GM21576 (cell line): ENCODE data around the gene PTCRA.
"Not testable (repeated sequence)": the region's sequence is repeated elsewhere in the genome, so short reads cannot be mapped to it uniquely, and the experiment has no call there.

ENCODE experiments used
- ATAC-seq: cut with Tn5 transposase; IDR thresholded peaks from one replicate; pipeline ENCODE4 v1.9.1; 2021; ENCODE audit warnings: mild to moderate bottlenecking, moderate library complexity; ENCODE audit not compliant: unreplicated experiment

The PTCRA gene

DNA sequence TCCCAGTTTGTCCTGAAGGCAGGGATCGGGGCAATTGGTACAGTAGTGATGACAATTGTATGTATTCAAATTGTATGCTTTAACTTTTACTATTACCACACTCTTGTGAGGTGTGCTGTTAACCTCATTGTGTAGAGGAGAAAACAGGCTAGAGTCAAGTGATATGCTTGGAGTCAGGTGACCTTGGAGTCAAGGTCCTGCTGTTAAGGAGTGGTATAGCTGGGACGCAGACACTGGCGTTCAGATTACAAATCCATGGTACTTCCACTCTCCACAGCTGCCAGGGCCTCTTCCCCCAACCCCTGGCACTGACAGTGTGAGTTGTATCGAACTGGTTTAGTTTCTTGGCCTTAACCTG, 23.9 kb downstream of the PTCRA start:
- no peak for ATAC-seq

DNA sequence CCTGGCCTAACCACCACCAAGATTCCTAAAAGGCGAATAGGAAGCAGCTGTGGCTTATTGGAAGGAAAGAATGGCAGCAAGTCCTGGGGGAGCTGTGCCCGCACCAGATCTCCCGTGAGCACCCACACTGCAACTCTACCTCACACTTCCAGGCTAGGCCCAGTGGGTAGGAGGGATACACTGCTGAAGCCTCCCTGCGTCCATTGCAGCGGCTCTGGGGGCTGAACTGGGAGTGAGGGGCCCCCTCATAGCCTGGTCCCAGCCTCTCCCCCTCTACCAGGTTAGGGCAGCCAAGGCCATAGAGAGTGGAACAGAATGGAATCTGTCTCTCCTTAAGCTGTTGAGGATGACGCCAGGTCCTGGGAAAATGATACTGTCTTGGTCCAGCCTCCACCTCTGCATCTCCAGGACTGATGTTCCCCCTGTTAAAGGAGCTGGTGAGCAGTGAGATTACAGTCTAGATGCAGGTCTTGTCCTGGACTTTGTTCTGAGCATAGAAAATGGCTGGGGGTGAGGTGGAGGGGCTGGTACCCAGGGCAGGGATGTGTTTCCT, 24.7 kb downstream of the PTCRA start:
- no peak for ATAC-seq

DNA sequence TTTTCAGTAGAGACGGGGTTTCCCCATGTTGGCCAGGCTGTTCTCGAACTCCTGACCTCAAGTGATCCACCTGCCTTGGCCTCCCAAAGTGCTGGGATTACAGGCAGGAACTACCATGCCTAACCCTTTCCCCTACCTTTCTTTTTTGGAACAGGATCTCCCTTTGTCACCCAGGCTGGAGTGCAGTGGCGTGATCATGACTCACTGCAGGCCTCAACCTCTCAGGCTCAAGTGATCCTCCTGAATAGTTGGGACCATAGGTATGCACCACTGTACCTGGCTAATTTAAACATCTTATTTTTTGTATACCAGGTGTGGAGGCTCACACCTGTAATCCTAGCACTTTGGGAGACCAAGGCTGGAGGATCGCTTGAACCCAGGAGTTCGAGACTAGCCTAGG, 25.5 kb downstream of the PTCRA start:
- ATAC-seq, result not testable (repeated sequence)

DNA sequence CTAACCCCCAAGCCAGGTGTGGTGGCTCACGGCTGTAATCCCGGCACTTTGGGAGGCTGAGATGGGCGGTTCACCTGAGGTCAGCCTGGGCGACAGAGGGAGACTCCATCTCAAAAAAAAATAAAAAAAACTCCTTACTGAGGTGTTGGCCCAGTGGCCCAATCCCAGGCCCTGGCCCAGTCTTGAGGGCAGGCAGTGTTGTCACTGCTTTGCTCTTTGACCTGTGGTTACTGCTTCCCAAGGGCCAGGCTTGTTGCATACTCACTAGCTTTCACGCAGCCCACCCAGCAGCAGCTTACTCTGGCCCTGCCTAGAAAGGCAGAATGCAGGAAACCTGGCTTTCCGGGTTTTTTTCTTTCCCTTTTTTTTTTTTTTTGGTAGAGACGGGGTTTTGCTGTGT, 26.6 kb downstream of the PTCRA start:
- ATAC-seq, result no peak

DNA sequence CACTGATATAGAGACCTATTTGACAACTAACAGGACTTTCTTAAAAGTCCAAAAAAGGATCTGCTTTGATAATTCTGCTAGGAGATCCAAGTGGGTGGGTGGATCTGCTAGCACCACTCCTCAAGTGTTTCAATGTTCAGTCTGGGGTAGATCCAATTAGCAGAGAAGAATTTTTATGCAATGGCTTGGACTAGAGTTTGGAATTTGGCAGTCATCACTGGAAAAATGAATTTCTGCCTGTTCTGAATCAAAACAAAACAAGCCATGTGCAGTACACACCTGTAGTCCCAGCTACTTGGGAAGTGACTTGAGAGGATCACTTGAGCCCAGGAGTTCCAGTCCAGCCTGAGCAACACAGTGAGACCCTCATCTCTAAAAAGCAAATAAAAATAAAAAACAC, 32.1 kb downstream of the PTCRA start:
- no peak for ATAC-seq

DNA sequence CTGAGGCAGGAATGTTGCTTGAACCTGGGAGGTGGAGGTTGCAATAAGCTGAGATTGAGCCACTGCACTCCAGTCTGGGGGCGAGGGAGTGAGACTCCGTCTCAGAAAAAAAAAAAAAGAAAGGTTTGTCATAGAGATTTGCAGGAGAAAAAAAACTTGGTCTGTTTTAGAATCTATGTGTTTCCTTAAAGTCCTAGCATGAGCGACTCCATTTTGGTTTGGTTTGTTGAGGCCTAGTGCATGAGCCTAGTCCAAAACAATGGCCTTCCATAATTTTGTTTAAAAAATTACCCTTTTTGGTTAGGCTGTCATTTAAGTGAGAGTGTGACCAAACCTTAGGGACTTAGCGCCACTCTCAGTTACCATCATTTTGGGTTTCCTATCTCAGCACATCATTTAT, 36.5 kb downstream of the PTCRA start:
- ATAC-seq, result no peak

DNA sequence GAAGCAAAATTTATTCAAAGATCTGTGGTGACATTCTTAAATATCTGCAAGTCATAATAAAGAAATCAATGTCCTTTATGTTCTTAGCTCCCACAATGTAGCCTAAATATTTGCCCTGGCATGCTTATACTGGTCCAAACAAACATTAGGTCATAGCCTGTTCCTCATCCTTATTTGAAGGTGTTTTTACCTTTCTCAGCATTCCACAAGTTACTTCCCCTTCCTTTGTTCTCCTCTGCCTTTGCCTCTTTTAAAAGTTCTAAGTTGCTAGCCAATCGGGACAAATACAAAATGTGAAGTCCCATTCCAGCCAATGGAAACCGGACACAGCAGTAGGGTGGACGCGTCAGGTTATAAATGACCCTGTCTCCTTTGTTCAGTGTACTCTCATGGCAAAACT, 38.6 kb downstream of the PTCRA start:
- ATAC-seq, result not testable (repeated sequence)

DNA sequence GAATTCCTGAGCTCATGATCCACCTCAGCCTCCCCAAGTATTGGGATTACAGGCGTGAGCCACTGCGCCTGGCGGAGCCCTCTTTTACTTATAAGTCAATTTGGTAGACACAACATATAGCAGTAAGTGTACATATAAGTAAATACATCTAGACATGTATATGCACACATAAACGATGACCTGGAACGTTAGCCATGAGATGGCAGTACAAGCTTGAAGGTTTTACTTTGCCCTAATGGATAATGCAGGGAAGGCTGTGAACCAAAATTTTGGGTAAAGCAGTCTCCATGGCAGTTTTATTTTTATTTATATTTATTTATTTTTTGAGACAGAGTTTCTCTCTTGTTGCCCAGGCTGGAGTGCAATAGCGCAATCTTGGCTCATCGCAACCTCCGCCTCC, 42.3 kb downstream of the PTCRA start:
- no peak for ATAC-seq

DNA sequence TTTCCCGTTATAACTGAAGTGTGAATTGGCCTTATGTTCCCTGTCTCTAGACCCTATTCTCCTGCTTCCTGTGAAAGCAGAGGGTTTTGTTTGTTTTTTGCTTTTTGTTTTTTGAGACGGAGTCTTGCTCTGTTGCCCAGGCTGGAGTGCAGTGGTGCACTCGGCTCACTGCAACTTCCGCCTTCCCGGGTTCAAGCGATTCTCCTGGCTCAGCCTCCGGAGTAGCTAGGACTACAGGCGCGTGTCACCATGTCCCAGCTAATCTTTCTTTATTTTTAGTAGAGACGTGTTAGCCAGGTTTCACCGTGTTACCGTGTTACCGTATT, 44.0 kb downstream of the PTCRA start:
- ATAC-seq, result no peak

DNA sequence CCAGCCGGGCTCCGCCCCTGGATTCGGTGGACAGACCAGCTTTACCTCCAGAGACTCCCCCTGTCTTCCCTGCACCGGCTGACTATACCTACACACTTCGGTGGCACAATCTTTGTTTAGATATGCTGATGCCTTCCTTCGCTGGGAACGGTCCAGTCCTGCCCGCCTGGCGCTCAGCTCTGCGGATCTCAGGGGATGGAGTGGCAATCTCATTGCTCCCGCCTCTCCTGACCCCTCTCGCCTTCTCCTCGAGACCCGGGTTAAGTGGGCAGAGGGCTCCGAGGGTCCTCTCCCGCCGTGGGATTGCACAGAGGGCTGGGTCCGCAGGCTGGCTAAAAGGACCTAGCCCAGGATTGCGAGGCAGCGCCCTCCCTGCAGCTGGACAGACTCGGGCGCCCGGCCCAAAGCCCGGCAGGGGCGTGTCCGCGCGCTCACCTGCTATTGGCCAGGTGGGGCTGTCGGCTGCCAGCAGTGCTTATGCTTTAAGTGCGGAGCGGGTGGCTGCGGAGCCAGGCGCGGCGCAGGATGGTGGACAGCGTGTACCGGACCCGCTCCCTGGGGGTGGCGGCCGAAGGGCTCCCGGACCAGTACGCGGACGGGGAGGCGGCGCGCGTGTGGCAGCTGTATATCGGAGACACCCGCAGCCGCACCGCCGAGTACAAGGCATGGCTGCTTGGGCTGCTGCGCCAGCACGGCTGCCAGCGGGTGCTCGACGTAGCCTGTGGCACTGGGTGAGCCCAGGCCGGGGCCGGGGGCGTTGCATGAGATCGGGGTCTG, 44.6 kb downstream of the PTCRA start, which contains the start of gene GNMT:
GNMT (plus strand) TSS at position 512 of the 777 bp plus-strand sequence; CDS start at position 526, 14 bp downstream.
- ATAC-seq, result no peak

DNA sequence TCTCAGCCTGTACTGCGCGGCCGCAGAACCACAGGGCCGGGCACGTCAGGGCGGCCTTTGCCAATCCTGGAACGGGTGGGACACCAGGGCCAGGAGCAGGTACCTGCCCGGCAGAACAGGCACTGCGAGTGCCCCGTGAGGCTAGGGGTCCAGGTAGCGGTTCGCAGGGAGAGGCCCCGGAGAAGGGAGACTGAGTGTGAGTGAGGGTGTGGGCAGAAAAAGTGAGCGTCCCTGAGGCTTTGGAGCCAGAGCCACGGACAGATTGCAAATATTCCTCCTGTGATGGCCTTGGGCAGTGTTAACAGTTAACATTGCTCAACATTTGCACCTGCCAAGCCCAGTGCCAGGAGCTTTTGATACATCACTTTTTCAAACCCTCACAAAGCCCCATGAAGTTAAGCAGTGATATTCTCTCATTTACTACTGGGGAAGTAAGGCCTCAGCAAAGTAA, 45.2 kb downstream of the PTCRA start:
- ATAC-seq, result no peak

DNA sequence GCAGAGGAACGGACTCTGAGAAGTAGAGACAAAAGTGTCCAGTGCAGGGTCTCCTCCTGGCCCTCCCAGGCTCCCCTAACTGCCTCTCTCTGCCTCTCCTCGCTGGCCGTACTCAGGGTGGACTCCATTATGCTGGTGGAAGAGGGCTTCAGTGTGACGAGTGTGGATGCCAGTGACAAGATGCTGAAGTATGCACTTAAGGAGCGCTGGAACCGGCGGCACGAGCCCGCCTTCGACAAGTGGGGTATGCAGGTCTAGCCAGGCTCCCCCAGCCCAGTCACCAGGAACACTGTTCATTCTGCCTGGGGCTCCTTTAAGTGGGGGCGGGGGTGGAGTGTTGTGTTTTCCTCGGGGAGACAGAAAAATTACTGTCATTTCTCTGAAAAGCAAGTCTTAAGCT, 46.2 kb downstream of the PTCRA start:
- ATAC-seq, result no peak

DNA sequence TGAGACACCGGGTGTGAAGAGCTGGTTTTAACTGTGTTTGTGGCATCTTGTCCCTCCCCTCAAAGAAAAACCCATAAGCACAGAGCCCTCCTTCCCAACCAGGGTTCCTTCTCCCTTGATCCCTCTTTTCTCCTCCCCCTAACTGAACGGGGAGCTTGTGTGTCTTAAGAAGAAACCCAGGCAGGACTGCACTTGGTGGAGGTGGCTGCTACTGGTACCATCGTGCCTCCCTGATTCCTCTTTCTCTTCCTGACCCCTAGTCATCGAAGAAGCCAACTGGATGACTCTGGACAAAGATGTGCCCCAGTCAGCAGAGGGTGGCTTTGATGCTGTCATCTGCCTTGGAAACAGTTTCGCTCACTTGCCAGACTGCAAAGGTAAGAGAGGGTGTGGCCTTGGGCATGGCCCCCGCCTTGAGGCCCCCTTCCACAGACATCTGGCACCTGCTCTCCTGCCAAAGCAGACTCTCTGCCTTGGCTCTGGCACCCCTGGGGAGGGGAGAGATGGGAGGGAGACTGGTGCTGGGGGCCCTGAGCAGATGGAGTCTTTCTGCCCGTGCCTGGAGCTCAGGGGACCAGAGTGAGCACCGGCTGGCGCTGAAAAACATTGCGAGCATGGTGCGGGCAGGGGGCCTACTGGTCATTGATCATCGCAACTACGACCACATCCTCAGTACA, 46.8 kb downstream of the PTCRA start:
- ATAC-seq, result no peak

DNA sequence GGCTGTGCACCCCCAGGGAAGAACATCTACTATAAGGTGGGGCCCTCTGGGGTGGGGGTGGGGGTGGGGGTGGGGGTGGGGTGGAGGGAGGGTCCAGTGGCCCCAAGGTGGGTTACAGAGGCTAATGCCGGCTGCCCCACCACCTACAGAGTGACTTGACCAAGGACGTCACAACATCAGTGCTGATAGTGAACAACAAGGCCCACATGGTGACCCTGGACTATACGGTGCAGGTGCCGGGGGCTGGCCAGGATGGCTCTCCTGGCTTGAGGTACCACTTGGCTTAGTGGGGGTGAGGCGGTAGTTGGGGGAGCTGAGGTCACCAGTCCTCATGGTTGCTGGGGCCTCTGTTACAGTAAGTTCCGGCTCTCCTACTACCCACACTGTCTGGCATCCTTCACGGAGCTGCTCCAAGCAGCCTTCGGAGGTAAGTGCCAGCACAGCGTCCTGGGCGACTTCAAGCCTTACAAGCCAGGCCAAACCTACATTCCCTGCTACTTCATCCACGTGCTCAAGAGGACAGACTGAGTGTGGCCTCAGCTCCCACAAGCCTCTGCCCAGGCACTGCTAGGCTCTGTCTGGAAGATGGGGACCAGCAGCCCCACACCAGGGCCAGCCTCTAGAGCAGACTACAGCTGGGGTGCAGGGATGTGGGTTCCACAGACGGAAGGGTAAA, 47.5 kb downstream of the PTCRA start:
- ATAC-seq, result no peak

DNA sequence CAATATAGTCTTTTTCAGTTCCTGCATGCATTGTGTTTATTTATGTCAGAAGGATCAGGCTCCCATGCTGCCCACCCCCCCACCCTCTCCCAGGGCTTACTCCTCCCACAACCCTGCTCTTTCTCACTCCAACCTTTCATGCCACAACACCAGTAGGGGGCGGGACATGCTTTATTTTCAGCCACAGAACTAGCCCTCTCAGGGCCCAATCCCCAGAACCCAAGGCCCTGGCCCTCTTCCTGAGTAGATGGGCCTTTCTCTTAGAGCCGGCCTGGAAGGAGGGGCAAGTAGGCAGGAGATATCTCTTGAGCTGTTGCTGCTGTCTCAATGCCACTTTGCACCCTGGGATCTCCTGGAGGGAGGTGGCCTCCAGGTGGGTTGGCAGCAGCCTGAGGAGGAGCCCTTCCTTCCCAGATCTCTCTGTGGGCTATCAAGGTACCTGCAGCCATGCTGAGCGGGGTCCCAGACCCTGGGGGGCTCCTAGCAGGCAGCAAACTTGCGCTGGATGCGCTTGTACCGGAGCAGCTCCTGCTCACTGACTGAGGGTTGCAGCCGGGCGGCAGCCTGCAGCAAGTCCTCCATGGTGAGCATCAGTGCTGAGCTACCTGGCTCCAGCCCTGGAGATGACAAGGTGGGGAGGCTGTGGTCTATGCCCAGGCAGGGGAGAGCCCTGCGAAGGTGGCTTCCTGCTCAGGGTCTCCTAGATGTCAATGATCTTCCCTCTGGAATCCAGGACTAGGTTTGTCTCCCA, 48.2 kb downstream of the PTCRA start:
- ATAC-seq, result no peak

DNA sequence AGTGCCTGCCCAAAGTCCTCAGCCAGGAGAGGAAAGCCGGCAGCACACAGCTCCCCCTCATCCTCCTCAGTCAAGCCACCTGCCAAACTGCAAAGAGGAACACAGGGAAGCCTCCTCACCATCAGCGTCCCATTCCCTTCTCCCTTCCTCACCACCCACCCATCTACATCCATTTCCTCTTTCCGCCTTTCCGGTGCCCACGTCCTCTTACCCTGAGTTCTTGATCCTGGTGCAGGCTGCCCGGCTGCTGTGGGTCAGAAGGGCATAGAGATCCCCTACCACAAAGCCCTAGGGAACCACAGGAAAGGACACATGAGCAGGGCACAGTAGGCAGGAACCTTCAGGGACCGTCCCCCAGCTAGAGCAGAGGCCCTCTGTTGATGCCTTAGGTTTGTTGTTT, 50.7 kb downstream of the PTCRA start:
- no peak for ATAC-seq

DNA sequence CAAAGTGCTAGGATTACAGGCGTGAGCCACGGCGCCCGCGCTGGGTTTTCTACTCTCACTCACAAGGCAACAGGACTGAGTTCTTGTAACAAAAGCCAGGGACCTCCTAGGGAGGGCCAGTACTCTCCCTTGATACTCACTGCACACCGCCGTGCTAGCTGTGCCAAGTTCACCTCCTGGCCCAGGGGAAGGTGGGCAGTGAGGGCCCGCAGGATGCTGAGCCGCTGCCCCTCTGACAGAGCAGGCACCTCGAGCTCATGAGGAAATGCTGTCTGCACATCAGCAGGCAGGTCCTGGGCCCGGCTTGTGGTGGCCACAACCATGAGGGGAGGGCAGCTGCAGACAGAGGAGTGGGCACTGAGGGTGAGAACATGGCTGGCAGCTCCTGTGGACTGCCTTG, 51.4 kb downstream of the PTCRA start:
- ATAC-seq, result no peak

DNA sequence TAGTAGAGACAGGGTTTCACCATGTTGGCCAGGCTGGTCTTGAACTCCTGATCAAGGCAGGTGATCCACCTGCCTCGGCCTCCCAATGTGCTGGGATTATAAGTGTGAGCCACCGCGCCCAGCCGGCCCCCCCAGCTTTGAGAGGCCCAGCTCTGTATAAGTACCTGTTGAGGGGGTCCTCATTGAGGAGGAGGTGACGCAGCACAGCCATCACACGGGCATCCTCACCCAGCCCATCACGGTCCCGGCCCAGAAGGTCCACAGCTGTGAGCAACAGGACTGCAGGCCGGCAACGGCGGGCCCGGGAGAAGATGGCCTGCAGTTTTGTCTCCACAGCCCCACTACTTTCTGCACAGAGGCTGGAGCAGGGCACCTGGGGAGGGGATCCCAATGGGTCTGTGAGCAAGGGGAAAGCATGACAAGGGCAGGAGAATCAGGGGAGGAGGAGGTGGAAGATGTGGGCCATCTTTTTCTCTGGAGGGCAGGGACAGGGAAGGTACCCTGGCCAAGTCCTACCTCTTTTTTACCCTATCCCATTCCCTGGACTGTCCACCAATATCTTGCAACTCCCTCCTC, 52.4 kb downstream of the PTCRA start:
- ATAC-seq, result no peak

DNA sequence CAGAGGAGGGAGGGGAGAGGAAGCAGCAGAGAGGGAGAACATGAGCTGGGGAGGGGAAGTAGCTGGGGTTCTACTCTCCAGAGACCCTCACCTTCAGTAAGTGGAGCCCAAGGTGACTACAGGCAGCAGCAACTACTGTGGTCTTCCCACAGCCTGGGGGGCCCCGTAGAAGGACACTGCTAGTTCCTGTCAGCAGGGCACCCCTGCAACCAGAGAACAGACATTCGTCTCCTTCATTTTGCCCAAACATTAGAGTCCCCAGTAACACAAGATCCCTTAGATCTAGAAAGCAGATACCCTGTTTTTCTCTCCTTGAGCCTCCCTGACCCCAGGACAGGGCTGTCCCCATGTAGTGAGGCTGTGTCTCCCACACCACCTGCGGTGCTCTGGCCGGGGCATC, 52.9 kb downstream of the PTCRA start:
- ATAC-seq, result no peak

DNA sequence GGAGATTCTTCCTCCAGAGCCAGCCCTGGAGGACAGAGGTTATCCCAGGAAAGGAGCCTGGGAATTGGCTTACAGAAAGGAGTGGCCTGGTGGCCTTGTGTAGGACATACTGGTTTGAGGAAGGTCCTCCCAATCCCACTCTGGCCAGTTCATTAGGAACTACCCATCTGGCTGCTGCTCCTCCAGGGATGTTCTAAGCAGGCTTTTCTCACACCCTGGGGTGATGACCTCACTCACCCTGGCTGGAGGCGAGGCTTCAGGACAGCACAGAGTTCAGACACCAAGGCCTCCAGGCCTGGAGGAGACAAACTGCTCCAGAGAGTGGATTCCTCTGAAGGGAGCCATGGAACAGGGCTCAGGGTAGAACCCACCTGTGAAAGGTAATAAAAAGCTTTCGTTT, 53.6 kb downstream of the PTCRA start:
- no peak for ATAC-seq

DNA sequence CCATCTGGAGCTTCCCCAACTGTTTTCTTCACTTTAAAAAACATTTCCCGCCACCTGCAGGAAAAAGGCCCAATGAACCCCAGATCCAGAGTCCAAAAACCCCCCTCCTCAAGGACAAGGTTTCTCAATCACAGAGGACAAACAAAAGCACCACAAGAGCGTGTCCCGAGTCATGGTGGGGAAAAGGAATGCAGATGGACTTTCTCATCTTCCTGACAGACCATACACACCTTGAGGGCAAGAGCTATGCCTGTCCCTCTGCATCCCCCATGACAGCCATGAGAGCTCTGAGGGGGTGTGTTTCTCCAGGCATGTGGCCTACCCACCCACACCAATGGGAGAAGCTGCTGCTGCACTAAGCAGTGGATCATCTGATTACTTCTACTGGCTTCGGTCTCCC, 54.1 kb downstream of the PTCRA start:
- ATAC-seq, result no peak
